Uterus (tissue), 4 donors: ENCODE measurements around the gene DGKK. TPM values are rescaled to one million over a fixed set of nuclear protein-coding genes. Genes with fewer than 3 reads are reported as not detected.
"Not testable (repeated sequence)": the region's sequence is repeated elsewhere in the genome, so short reads cannot be mapped to it uniquely, and the experiment has no call there.

Source experiments
- DNase-seq, 2 donors: peaks; one replicate each; pipeline ENCODE4 v3.0.0-alpha.2; 2019 to 2020
- H3K27ac ChIP-seq, 2 donors: fragments of 200-600 bp; sonication (generic); 1 replicate in 1 of 2; 2 replicates in 1 of 2; pipeline ENCODE4 v1.5.1; 2016 to 2018
- H3K27me3 ChIP-seq, 2 donors: fragments of 200-600 bp; sonication (generic); one replicate each; pipeline ENCODE4 v1.5.1; 2018 to 2019; ENCODE audit warnings: control low read depth in 1 of 2
- H3K36me3 ChIP-seq, 2 donors: fragments of 200-600 bp; sonication (generic); one replicate each; pipeline ENCODE4 v1.5.1; 2019; ENCODE audit warnings: control low read depth in 1 of 2
- H3K4me1 ChIP-seq, 2 donors: fragments of 200-600 bp; sonication (generic); one replicate each; pipeline ENCODE4 v1.5.1; 2018 to 2019; ENCODE audit warnings: control low read depth in 1 of 2
- H3K4me3 ChIP-seq, 2 donors: fragments of 200-600 bp; sonication (generic); 1 replicate in 1 of 2; 2 replicates in 1 of 2; pipeline ENCODE4 v1.5.1; 2018 to 2019; ENCODE audit warnings: mild to moderate bottlenecking in 1 of 2
- H3K9me3 ChIP-seq, 2 donors: fragments of 200-600 bp; sonication (generic); one replicate each; pipeline ENCODE4 v1.5.1; 2019; ENCODE audit warnings: control low read depth in 1 of 2
- CTCF ChIP-seq, 4 experiments: fragments of 200-600 bp in 2 of 4; fragments of 450-650 bp in 2 of 4; sonication (generic) in 2 of 4; IDR thresholded peaks; one replicate each; pipeline ENCODE4 v1.5.1; 2016 to 2019; ENCODE audit warnings: antibody characterized with exemption in 4 of 4, mild to moderate bottlenecking in 2 of 4, moderate library complexity in 1 of 4
- POLR2A ChIP-seq, 2 donors: fragments of 450-650 bp; IDR thresholded peaks; one replicate each; pipeline ENCODE4 v1.6.1; 2016; ENCODE audit warnings: antibody characterized with exemption in 2 of 2, mild to moderate bottlenecking in 1 of 2, moderate library complexity in 1 of 2
- intact Hi-C: fragments of 100-400 bp; cut with DNase I; formaldehyde crosslinking; loops from one replicate; pipeline ENCODE4 v1.15.1; 2023; ENCODE audit warnings: low total_unique reads
- total RNA-seq, 4 donors: library from RNA; depleted of rRNA in 3 of 4; stranded (reverse); fragments of >200 nt in 3 of 4; gene quantifications; one replicate each; pipeline versions ENCODE4 v1.1.0 to v1.2.4, GENCODE V29; 2014 to 2023
- donor health status: DM: yes; HTN: yes; CAD: no.

Gene DGKK
- total RNA-seq, 4 donors from 2014 or later = 0.35 TPM; not detected in 3

GRCh38 chrX:50375481-50376267 is 95.0 kb downstream of the DGKK start:
- H3K4me3 ChIP-seq = no peak overlapping the region
- H3K27me3 ChIP-seq = no peaks in the 10 kb centered on the region
- H3K9me3 ChIP-seq = no peaks in the 10 kb centered on the region
- intact Hi-C loops = no loop called here
- DNase-seq = no peak
- no peak overlapping the region for H3K27ac ChIP-seq
- TF ChIP-seq POLR2A (IDR thresholded peaks at IDR 0.05) = no peak
- no peak for TF ChIP-seq CTCF (IDR thresholded peaks at IDR 0.05)
- no peaks in the 10 kb centered on the region for H3K36me3 ChIP-seq
- no peaks in the 10 kb centered on the region for H3K4me1 ChIP-seq

- no peak overlapping the region for H3K27ac ChIP-seq
- intact Hi-C loops = no loop called here
- H3K36me3 ChIP-seq = no peaks in the 10 kb centered on the region
- no peaks in the 10 kb centered on the region for H3K4me1 ChIP-seq
- no peaks in the 10 kb centered on the region for H3K27me3 ChIP-seq
- H3K9me3 ChIP-seq = no peaks in the 10 kb centered on the region
- no peak for DNase-seq
- H3K4me3 ChIP-seq = no peak overlapping the region
- TF ChIP-seq POLR2A (IDR thresholded peaks at IDR 0.05) = no peak
- TF ChIP-seq CTCF (IDR thresholded peaks at IDR 0.05) = no peak
These were observed 97.7 kb downstream of the DGKK start for GRCh38 chrX:50372966-50373365.

GRCh38 chrX:50343917-50344316 is 126.7 kb downstream of the DGKK start:
- Histone ChIP-seq H3K4me3 (no peak overlapping the region), H3K27ac (no peak overlapping the region), H3K4me1 (no peaks in the 10 kb centered on the region), H3K36me3 (no peaks in the 10 kb centered on the region), H3K27me3 (no peaks in the 10 kb centered on the region), H3K9me3 (no peaks in the 10 kb centered on the region)
- no peak for DNase-seq
- intact Hi-C loops = no loop called here
- no peak for TF ChIP-seq CTCF (IDR thresholded peaks at IDR 0.05)
- TF ChIP-seq POLR2A (IDR thresholded peaks at IDR 0.05) = no peak

- Histone ChIP-seq H3K36me3 (no peaks in the 10 kb centered on the region), H3K27me3 (no peaks in the 10 kb centered on the region), H3K4me3 (no peak overlapping the region), H3K9me3 (no peaks in the 10 kb centered on the region), H3K27ac (no peak overlapping the region), H3K4me1 (no peaks in the 10 kb centered on the region)
- intact Hi-C loops = no loop called here
- no peak for DNase-seq
- no peak for TF ChIP-seq CTCF (IDR thresholded peaks at IDR 0.05)
- TF ChIP-seq POLR2A (IDR thresholded peaks at IDR 0.05) = no peak
These were observed 137.3 kb downstream of the DGKK start for GRCh38 chrX:50333308-50333707.

GRCh38 chrX:50332668-50333067 is 138.0 kb downstream of the DGKK start:
- H3K4me1 ChIP-seq, H3K36me3 ChIP-seq, intact Hi-C loops, H3K4me3 ChIP-seq, H3K9me3 ChIP-seq, H3K27me3 ChIP-seq, DNase-seq, H3K27ac ChIP-seq: not testable (repeated sequence)
